ENCODE data around the gene HHAT. TPM values are rescaled to one million over a fixed set of nuclear protein-coding genes. Genes with fewer than 3 reads are reported as not detected.
A peak's percentile ranks its signal among the peaks of the same experiment; 100 is the strongest.

Gene HHAT
- total and polyA plus RNA-seq, 12 donors = 0.81 to 4.3 (median 2.6) TPM

DNA sequence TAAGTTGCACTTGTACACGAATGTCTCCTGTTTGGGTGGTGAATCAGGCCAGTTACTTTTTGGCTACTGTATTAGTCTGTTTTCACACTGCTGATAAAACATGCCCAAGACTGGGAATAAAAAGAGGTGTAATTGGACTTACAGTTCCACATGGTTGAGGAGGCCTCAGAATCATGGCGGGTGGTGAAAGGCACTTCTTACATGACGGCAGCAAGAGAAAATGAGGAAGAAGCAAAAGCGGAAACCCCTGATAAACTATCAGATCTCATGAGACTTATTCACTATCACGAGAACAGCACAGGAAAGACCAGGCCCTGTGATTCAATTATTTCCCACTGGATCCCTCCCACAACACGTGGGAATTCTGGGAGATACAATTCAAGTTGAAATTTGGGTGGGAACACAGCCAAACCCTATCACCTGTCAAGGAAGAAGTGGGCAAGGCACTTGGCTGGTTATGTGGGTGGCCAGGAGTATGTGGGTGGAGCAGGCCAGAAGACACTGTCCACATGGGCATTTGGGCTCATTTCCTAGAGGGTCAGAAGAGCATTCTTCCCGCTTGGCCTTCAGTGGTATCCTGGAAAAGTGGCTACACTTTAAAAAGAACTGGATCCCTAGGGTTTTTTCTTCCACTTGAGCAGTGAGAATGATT is 228.8 kb downstream of the HHAT start:
- TF ChIP-seq, protein P1, sequence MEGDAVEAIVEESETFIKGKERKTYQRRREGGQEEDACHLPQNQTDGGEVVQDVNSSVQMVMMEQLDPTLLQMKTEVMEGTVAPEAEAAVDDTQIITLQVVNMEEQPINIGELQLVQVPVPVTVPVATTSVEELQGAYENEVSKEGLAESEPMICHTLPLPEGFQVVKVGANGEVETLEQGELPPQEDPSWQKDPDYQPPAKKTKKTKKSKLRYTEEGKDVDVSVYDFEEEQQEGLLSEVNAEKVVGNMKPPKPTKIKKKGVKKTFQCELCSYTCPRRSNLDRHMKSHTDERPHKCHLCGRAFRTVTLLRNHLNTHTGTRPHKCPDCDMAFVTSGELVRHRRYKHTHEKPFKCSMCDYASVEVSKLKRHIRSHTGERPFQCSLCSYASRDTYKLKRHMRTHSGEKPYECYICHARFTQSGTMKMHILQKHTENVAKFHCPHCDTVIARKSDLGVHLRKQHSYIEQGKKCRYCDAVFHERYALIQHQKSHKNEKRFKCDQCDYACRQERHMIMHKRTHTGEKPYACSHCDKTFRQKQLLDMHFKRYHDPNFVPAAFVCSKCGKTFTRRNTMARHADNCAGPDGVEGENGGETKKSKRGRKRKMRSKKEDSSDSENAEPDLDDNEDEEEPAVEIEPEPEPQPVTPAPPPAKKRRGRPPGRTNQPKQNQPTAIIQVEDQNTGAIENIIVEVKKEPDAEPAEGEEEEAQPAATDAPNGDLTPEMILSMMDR (IDR thresholded peaks at IDR 0.05) = no peak
- peak in 1 of 8 donors; percentile 40 for ATAC-seq
- intact Hi-C loops (cut with DNase I) = no loop called here
- Histone ChIP-seq H3K9me3 (no peaks in the 10 kb centered on the region), H3K36me3 (no peaks in the 10 kb centered on the region), H3K27ac (no peak overlapping the region), H3K27me3 (no peaks in the 10 kb centered on the region), H3K4me1 (peaks cover 0 to 12% (median 10%) of the 10 kb centered on the region in 9 donors), H3K4me3 (no peak overlapping the region)
- WGBS, 2 donors = 66 to 71% methylated on average over 7 of the region's 7 CpGs
- DNase-seq = no peak

DNA sequence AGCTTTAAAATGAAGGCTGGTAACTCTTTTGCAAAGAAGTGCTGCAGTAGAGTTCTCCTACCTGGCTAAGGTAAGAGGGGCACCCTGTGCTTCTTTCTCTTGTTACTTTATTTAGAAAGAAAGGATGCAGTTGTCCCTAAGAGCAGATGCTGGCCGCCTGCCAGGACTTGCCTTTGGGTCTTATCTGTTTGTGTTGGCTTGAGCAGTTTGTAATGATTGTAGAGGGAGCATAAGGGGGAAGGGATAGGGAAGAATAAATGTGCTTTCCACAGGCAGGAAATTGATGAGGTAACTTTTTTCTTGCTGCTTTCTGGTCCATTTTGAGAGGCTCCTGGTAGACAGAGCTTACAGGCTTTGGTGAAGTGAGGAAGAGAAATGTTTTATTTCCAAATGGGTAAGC is 229.6 kb downstream of the HHAT start:
- TF ChIP-seq, protein P1 (IDR thresholded peaks at IDR 0.05) = no peak
- no peaks in the 10 kb centered on the region for H3K27me3 ChIP-seq
- no peak overlapping the region for H3K27ac ChIP-seq
- DNase-seq (peak; percentile 45 to 60), ATAC-seq (peak in 5 of 8 donors; percentile 54 to 68 (median 61))
- intact Hi-C loops (cut with DNase I) = no loop called here
- H3K4me3 ChIP-seq = no peak overlapping the region
- H3K9me3 ChIP-seq = no peaks in the 10 kb centered on the region
- WGBS, 2 donors = 4 to 14% methylated on average over 1 of the region's 1 CpG
- peaks cover 0 to 12% (median 10%) of the 10 kb centered on the region in 9 donors for H3K4me1 ChIP-seq
- no peaks in the 10 kb centered on the region for H3K36me3 ChIP-seq

DNA sequence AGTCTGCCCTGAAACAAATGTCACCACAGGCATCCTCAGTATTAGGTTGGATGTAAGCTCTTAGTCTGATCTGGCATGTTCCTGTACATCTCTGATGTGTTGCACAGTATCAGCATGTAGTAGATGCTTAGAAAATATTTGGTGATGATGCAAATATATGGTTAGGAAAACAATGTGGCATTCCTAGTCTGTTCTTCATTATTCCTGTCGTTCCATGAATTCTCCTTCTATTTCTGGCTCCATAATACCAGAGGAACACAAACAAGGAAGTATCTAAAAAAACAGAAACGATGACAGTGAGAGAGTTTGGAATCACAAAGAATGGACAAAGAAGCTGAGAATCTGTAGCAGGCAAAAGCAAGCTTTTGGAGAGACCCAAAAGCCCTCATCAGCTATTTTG is 236.6 kb downstream of the HHAT start:
- DNase-seq (no peak), ATAC-seq (no peak)
- Histone ChIP-seq H3K27me3 (no peaks in the 10 kb centered on the region), H3K9me3 (no peaks in the 10 kb centered on the region), H3K4me1 (no peaks in the 10 kb centered on the region), H3K4me3 (no peak overlapping the region), H3K27ac (no peak overlapping the region), H3K36me3 (no peaks in the 10 kb centered on the region)
- 52 to 75% methylated on average over 2 of the region's 2 CpGs for WGBS, 2 donors
- TF ChIP-seq, protein P1 (IDR thresholded peaks at IDR 0.05) = no peak
- intact Hi-C loops (cut with DNase I) = no loop called here

DNA sequence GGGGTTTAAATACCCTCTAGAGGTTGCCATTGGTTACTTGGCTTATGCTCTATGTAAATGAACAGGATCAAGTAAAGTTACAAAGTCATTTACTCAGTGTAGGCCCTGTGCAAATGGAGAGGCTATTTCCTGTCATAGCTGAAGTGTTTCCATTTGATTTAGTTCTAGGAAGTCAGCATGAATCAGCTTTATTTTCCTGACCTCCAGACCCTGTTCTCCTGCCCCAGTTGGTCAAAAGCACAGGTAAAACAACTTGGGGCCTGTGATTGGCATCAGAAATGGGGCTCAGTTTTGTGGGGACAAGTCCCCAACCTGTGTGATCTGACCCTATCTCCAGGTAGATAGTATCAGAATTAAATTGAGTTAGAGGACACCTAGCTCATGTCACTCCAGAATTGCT is 239.9 kb downstream of the HHAT start:
- no peak for ATAC-seq

More for the DNA sequence above, 239.9 kb downstream of the HHAT start:
- H3K27ac ChIP-seq = no peak overlapping the region
- no peaks in the 10 kb centered on the region for H3K27me3 ChIP-seq
- no peak for DNase-seq
- TF ChIP-seq, protein P1 (IDR thresholded peaks at IDR 0.05) = no peak
- intact Hi-C loops (cut with DNase I) = no loop called here
- no peaks in the 10 kb centered on the region for H3K4me1 ChIP-seq
- no peak overlapping the region for H3K4me3 ChIP-seq
- H3K9me3 ChIP-seq = no peaks in the 10 kb centered on the region
- H3K36me3 ChIP-seq = no peaks in the 10 kb centered on the region

All from heart right ventricle (tissue), 16 donors.